HepG2 (cell line): ENCODE data around the gene POLR1H. TPM values are rescaled to one million over a fixed set of nuclear protein-coding genes. Genes with fewer than 3 reads are reported as not detected.
A peak's percentile ranks its signal among the peaks of the same experiment; 100 is the strongest.

Experiments
- ARNT ChIP-seq: fragments of 450-650 bp; IDR thresholded peaks from 2 replicates; pipeline ENCODE4 v1.6.1; 2017
- CHCHD3 ChIP-seq: sonication (generic); formaldehyde crosslinking; IDR thresholded peaks from 2 replicates; pipeline ENCODE4 v1.8.0; 2022; ENCODE audit warnings: mild to moderate bottlenecking, missing genetic modification reagents, moderate library complexity
- FOSL2 ChIP-seq: sonication (generic); formaldehyde crosslinking; IDR thresholded peaks from 2 replicates; pipeline ENCODE4 v1.4.0; 2020; ENCODE audit warnings: missing genetic modification reagents
- GABPB1 ChIP-seq: IDR thresholded peaks from 2 replicates; pipeline ENCODE4 v1.6.1; 2016; ENCODE audit warnings: mild to moderate bottlenecking, missing genetic modification reagents, moderate library complexity, missing compliant biosample characterization
- KDM5A ChIP-seq: fragments of 200-600 bp; sonication (generic); IDR thresholded peaks from 2 replicates; pipeline ENCODE4 v1.7.0; 2018; ENCODE audit warnings: antibody characterized with exemption, mild to moderate bottlenecking, low read length, borderline replicate concordance
- MAF1 ChIP-seq: sonication (generic); formaldehyde crosslinking; IDR thresholded peaks from 2 replicates; pipeline ENCODE4 v1.5.0; 2020; ENCODE audit warnings: missing genetic modification reagents, borderline replicate concordance
- MZF1 ChIP-seq: sonication (generic); formaldehyde crosslinking; IDR thresholded peaks from 2 replicates; pipeline ENCODE4 v1.8.1; 2023; ENCODE audit warnings: mild to moderate bottlenecking, missing genetic modification reagents, borderline replicate concordance
- NCOA2 ChIP-seq: sonication (generic); formaldehyde crosslinking; IDR thresholded peaks from 2 replicates; pipeline ENCODE4 v1.8.0; 2022; ENCODE audit warnings: inconsistent platforms
- RBM39 ChIP-seq: fragments of 200-400 bp; formaldehyde crosslinking; IDR thresholded peaks from one replicate; pipeline ENCODE4 v1.6.1; 2018; ENCODE audit warnings: antibody characterized with exemption, mild to moderate bottlenecking, low read depth, low read length; ENCODE audit not compliant: poor library complexity, severe bottlenecking
- SETDB1 ChIP-seq: sonication (generic); formaldehyde crosslinking; IDR thresholded peaks from 2 replicates; pipeline ENCODE4 v1.5.1; 2020; ENCODE audit warnings: missing genetic modification reagents, mild to moderate bottlenecking, borderline replicate concordance
- TP53 ChIP-seq: sonication (generic); formaldehyde crosslinking; conservative IDR thresholded peaks from 2 replicates; pipeline ENCODE4 v1.4.0; 2020; ENCODE audit warnings: missing genetic modification reagents
- ZNF101 ChIP-seq: sonication (generic); formaldehyde crosslinking; IDR thresholded peaks from 2 replicates; pipeline ENCODE4 v1.4.0; 2020; ENCODE audit warnings: mild to moderate bottlenecking, low read depth, missing genetic modification reagents, borderline replicate concordance
- ZNF124 ChIP-seq: sonication (generic); formaldehyde crosslinking; IDR thresholded peaks from 2 replicates; pipeline ENCODE4 v1.4.0; 2020; ENCODE audit warnings: missing genetic modification reagents
- ZNF230 ChIP-seq: sonication (generic); formaldehyde crosslinking; IDR thresholded peaks from 2 replicates; pipeline ENCODE4 v1.4.0; 2020; ENCODE audit warnings: mild to moderate bottlenecking, missing genetic modification reagents
- ZNF234 ChIP-seq: sonication (generic); formaldehyde crosslinking; conservative IDR thresholded peaks from 2 replicates; pipeline ENCODE4 v1.5.1; 2020; ENCODE audit warnings: mild to moderate bottlenecking, missing genetic modification reagents
- ZNF570 ChIP-seq: sonication (generic); formaldehyde crosslinking; IDR thresholded peaks from 2 replicates; pipeline ENCODE4 v1.4.0; 2020; ENCODE audit warnings: mild to moderate bottlenecking, missing genetic modification reagents, borderline replicate concordance
- ZNF607 ChIP-seq: sonication (generic); formaldehyde crosslinking; IDR thresholded peaks from 2 replicates; pipeline ENCODE4 v1.5.1; 2020; ENCODE audit warnings: missing genetic modification reagents, mild to moderate bottlenecking, borderline replicate concordance
- ZNF703 ChIP-seq: sonication (generic); formaldehyde crosslinking; IDR thresholded peaks from 2 replicates; pipeline ENCODE4 v1.5.1; 2020; ENCODE audit warnings: missing genetic modification reagents, mild to moderate bottlenecking, moderate library complexity, borderline replicate concordance
- ZNF713 ChIP-seq: sonication (generic); formaldehyde crosslinking; IDR thresholded peaks from 2 replicates; pipeline ENCODE4 v1.4.0; 2020; ENCODE audit warnings: mild to moderate bottlenecking, missing genetic modification reagents
- ZSCAN30 ChIP-seq: sonication (generic); formaldehyde crosslinking; IDR thresholded peaks from 2 replicates; pipeline ENCODE4 v1.5.0; 2020; ENCODE audit warnings: mild to moderate bottlenecking, missing genetic modification reagents
- polyA plus RNA-seq, 8 experiments: library from polyadenylated mRNA; depleted of rRNA in 3 of 8; stranded (reverse) in 7 of 8; unstranded in 1 of 8; fragments of >200 nt; fragmentation: Illumina TruSeq in 4 of 8; extraction: Trizol in 4 of 8; gene quantifications; 2 replicates each; pipeline versions ENCODE4 v1.2.1 to v1.2.3, GENCODE V29; 2011 to 2016; ENCODE audit warnings: low read depth in 4 of 8, missing spikeins in 1 of 8, mixed read lengths in 1 of 8; ENCODE audit not compliant: insufficient read depth in 1 of 8
- total RNA-seq, 5 experiments: library from RNA; depleted of rRNA; stranded (reverse); fragments of >200 nt; fragmentation: Illumina TruSeq; extraction: Trizol; gene quantifications; 2 replicates each; pipeline ENCODE4 v1.2.3, GENCODE V29; 2016; ENCODE audit warnings: low read depth in 1 of 5
- TF ChIP-seq, protein P1 (sequence below): sonication (generic); formaldehyde crosslinking; IDR thresholded peaks from 2 replicates; pipeline ENCODE4 v1.4.0; 2020; ENCODE audit warnings: missing genetic modification reagents
- TF ChIP-seq, protein P2 (sequence below): sonication (generic); formaldehyde crosslinking; IDR thresholded peaks from 2 replicates; pipeline ENCODE4 v1.8.0; 2022; ENCODE audit warnings: mild to moderate bottlenecking, missing genetic modification reagents; ENCODE audit not compliant: insufficient replicate concordance
- TF ChIP-seq, protein P3 (sequence below): sonication (generic); formaldehyde crosslinking; IDR thresholded peaks from 2 replicates; pipeline ENCODE4 v1.4.0; 2020; ENCODE audit warnings: mild to moderate bottlenecking, missing genetic modification reagents
- TF ChIP-seq, protein P4 (sequence below): IDR thresholded peaks from 2 replicates; pipeline ENCODE4 v1.6.1; 2012; ENCODE audit warnings: inconsistent platforms
- TF ChIP-seq, protein P5 (sequence below): sonication (generic); formaldehyde crosslinking; IDR thresholded peaks from 2 replicates; pipeline ENCODE4 v1.8.0; 2022; ENCODE audit warnings: mild to moderate bottlenecking, missing genetic modification reagents, moderate library complexity

The POLR1H gene
- total and polyA plus RNA-seq, 2 of the 13 experiments (the other 11 are each of a cell fraction or from before 2014, with no cell fraction given): 61.4 to 79.8 TPM

DNA sequence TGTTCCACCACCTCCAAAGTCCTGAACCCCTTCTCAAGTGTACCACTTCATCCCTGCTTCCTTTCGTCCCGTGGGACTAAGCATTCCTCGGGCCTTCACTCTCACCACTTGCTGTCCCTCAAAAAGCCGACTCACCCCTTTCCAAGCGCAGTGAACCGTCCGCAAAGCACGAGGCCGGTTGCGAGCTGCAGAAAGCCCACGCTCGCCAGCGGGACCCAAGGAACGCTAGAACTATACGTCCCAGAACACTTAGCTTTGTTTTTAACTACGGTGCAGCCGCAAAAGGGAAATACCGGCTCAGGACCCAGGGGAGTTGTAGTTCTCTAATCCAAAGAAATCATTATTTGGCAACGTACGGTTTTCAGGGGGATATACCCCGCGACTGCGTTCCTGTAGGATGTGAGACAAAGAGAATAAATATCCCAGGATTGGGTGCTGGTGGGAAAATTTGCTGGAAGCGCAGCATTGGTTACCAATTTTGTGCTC is 416 bp upstream of the POLR1H start (continued):
- TF ChIP-seq, protein P1, sequence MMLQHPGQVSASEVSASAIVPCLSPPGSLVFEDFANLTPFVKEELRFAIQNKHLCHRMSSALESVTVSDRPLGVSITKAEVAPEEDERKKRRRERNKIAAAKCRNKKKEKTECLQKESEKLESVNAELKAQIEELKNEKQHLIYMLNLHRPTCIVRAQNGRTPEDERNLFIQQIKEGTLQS (CRISPR knock-in tag): no peak
- TF ChIP-seq ZNF713 (CRISPR knock-in tag) (no peak), ARNT (no peak), NCOA2 (no peak), ZNF570 (no peak), ZNF234 (CRISPR knock-in tag) (no peak), CHCHD3 (CRISPR knock-in tag) (no peak), KDM5A (peak; percentile 99), GABPB1 (CRISPR knock-in tag) (no peak), ZNF124 (0 out of 2 replicates have a peak, but pooled peaks have one; percentile 89), ZNF230 (CRISPR knock-in tag) (0 out of 2 replicates have a peak, but pooled peaks have one; percentile 15), ZNF101 (CRISPR knock-in tag) (no peak), MZF1 (CRISPR knock-in tag) (0 out of 2 replicates have a peak, but pooled peaks have one; percentile 35), MAF1 (CRISPR knock-in tag) (no peak), SETDB1 (0 out of 2 replicates have a peak, but pooled peaks have one; percentile 49), TP53 (CRISPR knock-in tag) (no peak), FOSL2 (CRISPR knock-in tag) (no peak), ZSCAN30 (CRISPR knock-in tag) (peak; percentile 16; the same call in 1 of the 2 replicates), RBM39 (peak; percentile 11), ZNF703 (CRISPR knock-in tag) (peak; percentile 25; the same call in 1 of the 2 replicates), ZNF607 (CRISPR knock-in tag) (0 out of 2 replicates have a peak, but pooled peaks have one; percentile 78)
- TF ChIP-seq, protein P2, sequence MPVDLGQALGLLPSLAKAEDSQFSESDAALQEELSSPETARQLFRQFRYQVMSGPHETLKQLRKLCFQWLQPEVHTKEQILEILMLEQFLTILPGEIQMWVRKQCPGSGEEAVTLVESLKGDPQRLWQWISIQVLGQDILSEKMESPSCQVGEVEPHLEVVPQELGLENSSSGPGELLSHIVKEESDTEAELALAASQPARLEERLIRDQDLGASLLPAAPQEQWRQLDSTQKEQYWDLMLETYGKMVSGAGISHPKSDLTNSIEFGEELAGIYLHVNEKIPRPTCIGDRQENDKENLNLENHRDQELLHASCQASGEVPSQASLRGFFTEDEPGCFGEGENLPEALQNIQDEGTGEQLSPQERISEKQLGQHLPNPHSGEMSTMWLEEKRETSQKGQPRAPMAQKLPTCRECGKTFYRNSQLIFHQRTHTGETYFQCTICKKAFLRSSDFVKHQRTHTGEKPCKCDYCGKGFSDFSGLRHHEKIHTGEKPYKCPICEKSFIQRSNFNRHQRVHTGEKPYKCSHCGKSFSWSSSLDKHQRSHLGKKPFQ (CRISPR knock-in tag): peak; percentile 51
- TF ChIP-seq, protein P3, sequence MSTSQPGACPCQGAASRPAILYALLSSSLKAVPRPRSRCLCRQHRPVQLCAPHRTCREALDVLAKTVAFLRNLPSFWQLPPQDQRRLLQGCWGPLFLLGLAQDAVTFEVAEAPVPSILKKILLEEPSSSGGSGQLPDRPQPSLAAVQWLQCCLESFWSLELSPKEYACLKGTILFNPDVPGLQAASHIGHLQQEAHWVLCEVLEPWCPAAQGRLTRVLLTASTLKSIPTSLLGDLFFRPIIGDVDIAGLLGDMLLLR (CRISPR knock-in tag): no peak
- TF ChIP-seq, protein P4, sequence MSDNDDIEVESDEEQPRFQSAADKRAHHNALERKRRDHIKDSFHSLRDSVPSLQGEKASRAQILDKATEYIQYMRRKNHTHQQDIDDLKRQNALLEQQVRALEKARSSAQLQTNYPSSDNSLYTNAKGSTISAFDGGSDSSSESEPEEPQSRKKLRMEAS: 0 out of 2 replicates have a peak, but pooled peaks have one; percentile 1
- TF ChIP-seq, protein P5, sequence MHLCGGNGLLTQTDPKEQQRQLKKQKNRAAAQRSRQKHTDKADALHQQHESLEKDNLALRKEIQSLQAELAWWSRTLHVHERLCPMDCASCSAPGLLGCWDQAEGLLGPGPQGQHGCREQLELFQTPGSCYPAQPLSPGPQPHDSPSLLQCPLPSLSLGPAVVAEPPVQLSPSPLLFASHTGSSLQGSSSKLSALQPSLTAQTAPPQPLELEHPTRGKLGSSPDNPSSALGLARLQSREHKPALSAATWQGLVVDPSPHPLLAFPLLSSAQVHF (CRISPR knock-in tag): peak; percentile 68; the same call in 1 of the 2 replicates
